Activated naive CD4-positive, alpha-beta T cell treated with anti-CD3 and anti-CD28 coated beads for 36 hours (primary cell): Measurements from ENCODE around the gene TLR6. TPM values are rescaled to one million over a fixed set of nuclear protein-coding genes. Genes with fewer than 3 reads are reported as not detected.

ENCODE experiments used
- CTCF ChIA-PET: fragments of 350-600 bp; sonication (Branson Sonifier 250); formaldehyde crosslinking; loops from one replicate; lab custom pipeline; 2021; ENCODE audit warnings: antibody characterized with exemption; lab: Charles Lee
- DNase-seq: peaks from one replicate; pipeline ENCODE4 v3.0.0-alpha.2; 2020
- H3K27ac Mint-ChIP-seq: one replicate; pipeline ENCODE4 v1.8.0; 2021; ENCODE audit warnings: mild to moderate bottlenecking, mixed read lengths
- H3K27me3 Mint-ChIP-seq: one replicate; pipeline ENCODE4 v1.8.0; 2021; ENCODE audit warnings: low read depth, mixed read lengths
- H3K36me3 Mint-ChIP-seq: one replicate; pipeline ENCODE4 v1.8.0; 2021; ENCODE audit warnings: low read depth, mixed read lengths
- H3K4me1 Mint-ChIP-seq: one replicate; pipeline ENCODE4 v1.8.0; 2021; ENCODE audit warnings: low read depth, mixed read lengths
- H3K4me3 Mint-ChIP-seq: one replicate; pipeline ENCODE4 v1.8.0; 2021; ENCODE audit warnings: mild to moderate bottlenecking, moderate library complexity, mixed read lengths
- H3K9me3 Mint-ChIP-seq: one replicate; pipeline ENCODE4 v1.8.0; 2021; ENCODE audit warnings: mixed read lengths
- intact Hi-C: fragments of 100-400 bp; cut with micrococcal nuclease; formaldehyde crosslinking; loops from one replicate; pipeline ENCODE4 v1.15.1; 2023
- total RNA-seq, 2 experiments: library from RNA; stranded (reverse); gene quantifications; one replicate each; pipeline ENCODE4 v1.2.3, GENCODE V29; 2021

TLR6 gene
- total RNA-seq, 2 experiments from 2014 or later = 3.6 TPM

GRCh38 chr4:38889143-38889542, 32.5 kb upstream of the TLR6 start:
- no peaks in the 10 kb centered on the region for H3K27me3 Mint-ChIP-seq
- DNase-seq = no peak
- intact Hi-C loops = loop anchor here (1.0 kb wide), 10 partner anchors 32 to 757 kb away; partner anchors contain the start of genes TLR1, TMEM156 and WDR19
- H3K4me3 Mint-ChIP-seq = peak overlapping the region; percentile 46
- peaks cover 23% of the 10 kb centered on the region for H3K4me1 Mint-ChIP-seq
- H3K36me3 Mint-ChIP-seq = no peaks in the 10 kb centered on the region
- no peaks in the 10 kb centered on the region for H3K9me3 Mint-ChIP-seq
- CTCF ChIA-PET = interaction anchor here (0.6 to 5.8 kb wide), 14 partner anchors 12 to 820 kb away, joined by 3 to 24 read pairs (median 4); partner anchors contain the start of genes TLR1 and UGDH
- peak overlapping the region; percentile 88 for H3K27ac Mint-ChIP-seq

GRCh38 chr4:38884254-38884653, 27.6 kb upstream of the TLR6 start:
- Mint-ChIP-seq H3K9me3 (no peaks in the 10 kb centered on the region), H3K4me3 (no peak overlapping the region), H3K36me3 (no peaks in the 10 kb centered on the region), H3K4me1 (peaks cover 7% of the 10 kb centered on the region), H3K27me3 (no peaks in the 10 kb centered on the region), H3K27ac (no peak overlapping the region)
- CTCF ChIA-PET = interaction anchor here (1.0 to 5.8 kb wide), 2 partner anchors 9 to 24 kb away, joined by 3 to 24 read pairs; no protein-coding TSS in a partner anchor
- intact Hi-C loops = no loop called here
- DNase-seq = no peak

- CTCF ChIA-PET = interaction anchor here (1.1 to 2.8 kb wide), 4 partner anchors 11 to 117 kb away, joined by 6 to 10 read pairs (median 8); no protein-coding TSS in a partner anchor
- Mint-ChIP-seq H3K36me3 (no peaks in the 10 kb centered on the region), H3K9me3 (no peaks in the 10 kb centered on the region), H3K4me3 (no peak overlapping the region), H3K27ac (no peak overlapping the region), H3K4me1 (no peaks in the 10 kb centered on the region), H3K27me3 (peaks cover 5% of the 10 kb centered on the region)
- intact Hi-C loops = no loop called here
- no peak for DNase-seq
Measured at GRCh38 chr4:38876636-38877035, 20.0 kb upstream of the TLR6 start.

GRCh38 chr4:38873290-38873944, 16.8 kb upstream of the TLR6 start:
- intact Hi-C loops = no loop called here
- Mint-ChIP-seq H3K4me3 (no peak overlapping the region), H3K27me3 (peaks cover 13% of the 10 kb centered on the region), H3K4me1 (no peaks in the 10 kb centered on the region), H3K36me3 (no peaks in the 10 kb centered on the region), H3K9me3 (no peaks in the 10 kb centered on the region), H3K27ac (no peak overlapping the region)
- no peak for DNase-seq
- CTCF ChIA-PET = interaction anchor here (0.5 to 4.3 kb wide), 8 partner anchors 12 to 633 kb away, joined by 3 to 16 read pairs (median 4); no protein-coding TSS in a partner anchor

GRCh38 chr4:38872620-38873019, 16.0 kb upstream of the TLR6 start:
- intact Hi-C loops = no loop called here
- DNase-seq = no peak
- Mint-ChIP-seq H3K4me3 (no peak overlapping the region), H3K27ac (no peak overlapping the region), H3K27me3 (peaks cover 16% of the 10 kb centered on the region), H3K36me3 (no peaks in the 10 kb centered on the region), H3K9me3 (no peaks in the 10 kb centered on the region), H3K4me1 (no peaks in the 10 kb centered on the region)
- CTCF ChIA-PET = interaction anchor here (0.6 to 4.3 kb wide), 5 partner anchors 11 to 117 kb away, joined by 3 to 16 read pairs (median 4); no protein-coding TSS in a partner anchor

- no peaks in the 10 kb centered on the region for H3K36me3 Mint-ChIP-seq
- no peak for DNase-seq
- no peaks in the 10 kb centered on the region for H3K4me1 Mint-ChIP-seq
- intact Hi-C loops = no loop called here
- CTCF ChIA-PET = interaction anchor here (2.0 to 4.3 kb wide), 2 partner anchors 11 to 111 kb away, joined by 14 to 16 read pairs; no protein-coding TSS in a partner anchor
- no peak overlapping the region for H3K4me3 Mint-ChIP-seq
- H3K27me3 Mint-ChIP-seq = peaks cover 20% of the 10 kb centered on the region
- H3K27ac Mint-ChIP-seq = no peak overlapping the region
- no peaks in the 10 kb centered on the region for H3K9me3 Mint-ChIP-seq
Measured at GRCh38 chr4:38871593-38871992, 15.0 kb upstream of the TLR6 start.

- no peak overlapping the region for H3K4me3 Mint-ChIP-seq
- CTCF ChIA-PET = interaction anchor here (0.5 to 2.0 kb wide), 2 partner anchors 9 to 267 kb away, joined by 3 to 14 read pairs; no protein-coding TSS in a partner anchor
- H3K27ac Mint-ChIP-seq = no peak overlapping the region
Measured at GRCh38 chr4:38870098-38870808, 13.6 kb upstream of the TLR6 start.

GRCh38 chr4:38869511-38869910, 12.9 kb upstream of the TLR6 start:
- intact Hi-C loops = no loop called here
- DNase-seq = no peak
- Mint-ChIP-seq H3K4me1 (peaks cover 8% of the 10 kb centered on the region), H3K27ac (no peak overlapping the region), H3K9me3 (no peaks in the 10 kb centered on the region), H3K4me3 (no peak overlapping the region), H3K27me3 (peaks cover 18% of the 10 kb centered on the region), H3K36me3 (no peaks in the 10 kb centered on the region)
- CTCF ChIA-PET = interaction anchor here (0.5 kb wide), 1 partner anchor 268 kb away, joined by 3 read pairs; no protein-coding TSS in a partner anchor

More at GRCh38 chr4:38870098-38870808, 13.6 kb upstream of the TLR6 start:
- peaks cover 7% of the 10 kb centered on the region for H3K4me1 Mint-ChIP-seq
- intact Hi-C loops = no loop called here
- peaks cover 19% of the 10 kb centered on the region for H3K27me3 Mint-ChIP-seq
- H3K36me3 Mint-ChIP-seq = no peaks in the 10 kb centered on the region
- H3K9me3 Mint-ChIP-seq = no peaks in the 10 kb centered on the region
- DNase-seq = no peak

- H3K4me1 Mint-ChIP-seq = peaks cover 8% of the 10 kb centered on the region
- no peak overlapping the region for H3K27ac Mint-ChIP-seq
- no peaks in the 10 kb centered on the region for H3K9me3 Mint-ChIP-seq
- no peaks in the 10 kb centered on the region for H3K36me3 Mint-ChIP-seq
- CTCF ChIA-PET = no interaction called here
- peak overlapping the region; percentile 59 for H3K4me3 Mint-ChIP-seq
- no peak for DNase-seq
- intact Hi-C loops = no loop called here
- H3K27me3 Mint-ChIP-seq = peaks cover 15% of the 10 kb centered on the region
Measured at GRCh38 chr4:38868059-38868960, 11.7 kb upstream of the TLR6 start.

GRCh38 chr4:38867478-38868058, 11.0 kb upstream of the TLR6 start, which contains the start of gene FAM114A1:
Gene FAM114A1 (plus strand): TSS chr4:38867806. CDS start chr4:38878079, 10,273 bp downstream.
- Mint-ChIP-seq H3K9me3 (no peaks in the 10 kb centered on the region), H3K36me3 (no peaks in the 10 kb centered on the region), H3K4me1 (peaks cover 8% of the 10 kb centered on the region), H3K27me3 (peaks cover 15% of the 10 kb centered on the region), H3K4me3 (peak within 1 kb of the TSS; percentile 67), H3K27ac (no peak within 1 kb of the TSS)
- intact Hi-C loops = no loop called here
- DNase-seq = no peak
- CTCF ChIA-PET = interaction anchor here (0.6 kb wide), 1 partner anchor 543 kb away, joined by 3 read pairs; no protein-coding TSS in a partner anchor

GRCh38 chr4:38866973-38867477, 10.4 kb upstream of the TLR6 start:
- Mint-ChIP-seq H3K36me3 (no peaks in the 10 kb centered on the region), H3K4me1 (peaks cover 8% of the 10 kb centered on the region), H3K4me3 (peak overlapping the region; percentile 67), H3K27ac (no peak overlapping the region), H3K27me3 (peaks cover 15% of the 10 kb centered on the region), H3K9me3 (no peaks in the 10 kb centered on the region)
- CTCF ChIA-PET = interaction anchor here (0.6 to 1.0 kb wide), 3 partner anchors 23 to 542 kb away, joined by 3 read pairs; no protein-coding TSS in a partner anchor
- DNase-seq = no peak
- intact Hi-C loops = no loop called here
